Aorta (tissue), 5 donors: ENCODE measurements around the gene RHBDD3. TPM values are rescaled to one million over a fixed set of nuclear protein-coding genes. Genes with fewer than 3 reads are reported as not detected.
A peak's percentile ranks its signal among the peaks of the same experiment; 100 is the strongest.
"Not testable (repeated sequence)": the region's sequence is repeated elsewhere in the genome, so short reads cannot be mapped to it uniquely, and the experiment has no call there.

Source experiments
- ATAC-seq: fragments of 200-7000 bp; cut with Tn5 transposase; one replicate; pipeline ENCODE4 v1.9.1; 2022; ENCODE audit warnings: moderate library complexity; ENCODE audit not compliant: low FRiP score
- DNase-seq, 2 donors: peaks; one replicate each; pipeline ENCODE4 v3.0.0-alpha.2; 2020
- H3K27ac ChIP-seq, 2 donors: one replicate each; pipeline ENCODE4 v1.5.1; 2013; ENCODE audit warnings: low read length in 2 of 2, mild to moderate bottlenecking in 2 of 2, moderate library complexity in 2 of 2, control low read depth in 1 of 2, inconsistent platforms in 1 of 2, low read depth in 1 of 2
- H3K27me3 ChIP-seq, 2 donors: one replicate each; pipeline ENCODE4 v1.6.1; 2013; ENCODE audit warnings: control low read depth in 1 of 2, low read length in 1 of 2, mild to moderate bottlenecking in 1 of 2, moderate library complexity in 1 of 2; ENCODE audit not compliant: insufficient read depth in 2 of 2, control insufficient read depth in 1 of 2
- H3K36me3 ChIP-seq, 2 donors: one replicate each; pipeline ENCODE4 v1.6.1; 2013; ENCODE audit warnings: control low read depth in 1 of 2, low read length in 1 of 2, mild to moderate bottlenecking in 1 of 2; ENCODE audit not compliant: insufficient read depth in 2 of 2, control insufficient read depth in 1 of 2
- H3K4me1 ChIP-seq, 2 donors: one replicate each; pipeline ENCODE4 v1.6.1; 2013; ENCODE audit warnings: low read length in 2 of 2, control low read depth in 1 of 2, mild to moderate bottlenecking in 1 of 2, moderate library complexity in 1 of 2; ENCODE audit not compliant: insufficient read depth in 2 of 2, control insufficient read depth in 1 of 2
- H3K4me3 ChIP-seq, 2 donors: one replicate each; pipeline ENCODE4 v1.5.1; 2013; ENCODE audit warnings: low read length in 2 of 2, control low read depth in 1 of 2, mild to moderate bottlenecking in 1 of 2
- H3K9me3 ChIP-seq: one replicate; pipeline ENCODE4 v1.6.1; 2013; ENCODE audit warnings: mild to moderate bottlenecking, low read length; ENCODE audit not compliant: control insufficient read depth
- WGBS, 2 donors: extraction: QIAGEN DNeasy Blood & Tissue Kit; methylation state at CpG; one replicate each; pipeline ENCODE4 v1.1.7; 2013; 5-methylcytosine and 5-hydroxymethylcytosine counted together
- intact Hi-C, 2 donors: fragments of 100-400 bp; cut with DNase I; formaldehyde crosslinking; loops; one replicate each; pipeline versions ENCODE4 v1.14.2 to v1.15.0; 2022
- polyA plus RNA-seq, 2 donors: library from polyadenylated mRNA; stranded (reverse); fragments of 200-250 nt; gene quantifications; one replicate each; pipeline ENCODE4 v1.2.3, GENCODE V29; 2013
- total RNA-seq, 2 donors: library from RNA; stranded (reverse); fragmentation: NEBNext Ultra II Directional; extraction: Animal tissue kit (Norgen Biotek cat#: 25700); gene quantifications; one replicate each; pipeline ENCODE4 v1.2.1, GENCODE V29; 2021
- donor health status: healthy with polysubstance abuse.
- donor health status: Bipolar disorder and iron deficiency.
- donor health status: DM: no; HTN: no; CAD: no.
- donor health status: DM: no; HTN: no; CAD: no.
- donor health status: DM: yes; HTN: yes; CAD: no.

The RHBDD3 gene
- total and polyA plus RNA-seq, 4 donors = 5.5 to 19.4 (median 13.2) TPM

DNA sequence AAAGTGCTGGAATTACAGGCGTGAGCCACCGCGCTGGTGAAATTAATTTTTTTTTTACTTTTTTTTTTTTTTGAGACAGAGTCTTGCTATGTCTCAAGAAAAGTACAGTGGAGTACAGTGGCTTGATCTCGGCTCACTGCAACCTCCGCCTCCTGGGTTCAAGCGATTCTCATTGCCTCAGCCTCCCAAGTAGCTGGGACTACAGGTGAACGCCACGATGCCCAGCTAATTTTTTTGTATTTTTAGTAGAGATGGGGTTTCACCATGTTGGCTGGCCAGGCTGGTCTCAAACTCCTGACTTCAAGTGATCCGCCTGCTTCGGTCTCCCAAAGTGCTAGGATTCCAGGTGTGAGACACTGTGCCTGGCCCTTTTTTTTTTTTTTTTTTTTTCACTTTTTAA, 19.9 kb downstream of the RHBDD3 start:
- not testable (repeated sequence) for H3K27ac ChIP-seq, H3K27me3 ChIP-seq, H3K9me3 ChIP-seq, H3K4me3 ChIP-seq, H3K36me3 ChIP-seq, ATAC-seq, H3K4me1 ChIP-seq
- DNase-seq = peak in 1 of 2 donors; percentile 15
- intact Hi-C loops = loop anchor here (10.0 kb wide), 2 partner anchors 393 to 643 kb away; no protein-coding TSS in a partner anchor
- 97 to 98% methylated on average over 10 of the region's 10 CpGs for WGBS, 2 donors

- intact Hi-C loops = loop anchor here (10.0 kb wide), 2 partner anchors 391 to 641 kb away; no protein-coding TSS in a partner anchor
These were observed 22.0 kb downstream of the RHBDD3 start for GRCh38 chr22:29245626-29246385.

GRCh38 chr22:29244785-29245625, 22.8 kb downstream of the RHBDD3 start:
- 78 to 79% methylated on average over 7 of the region's 7 CpGs for WGBS, 2 donors
- peak; percentile 34 for ATAC-seq
- Histone ChIP-seq H3K27ac (no peak overlapping the region), H3K4me1 (no peaks in the 10 kb centered on the region), H3K27me3 (no peaks in the 10 kb centered on the region), H3K9me3 (peaks cover 1% of the 10 kb centered on the region), H3K4me3 (no peak overlapping the region), H3K36me3 (no peaks in the 10 kb centered on the region)
- intact Hi-C loops = loop anchor here (5.0 to 10.0 kb wide), 3 partner anchors 43 to 640 kb away; no protein-coding TSS in a partner anchor
- no peak for DNase-seq

More at GRCh38 chr22:29245626-29246385, 22.0 kb downstream of the RHBDD3 start:
- 43 to 45% methylated on average over 11 of the region's 11 CpGs for WGBS, 2 donors
- H3K9me3 ChIP-seq = peaks cover 1% of the 10 kb centered on the region
- H3K36me3 ChIP-seq = no peaks in the 10 kb centered on the region
- no peak overlapping the region for H3K4me3 ChIP-seq
- no peak overlapping the region for H3K27ac ChIP-seq
- no peaks in the 10 kb centered on the region for H3K4me1 ChIP-seq
- ATAC-seq (peak; percentile 92), DNase-seq (peak; percentile 76 to 88)
- H3K27me3 ChIP-seq = no peaks in the 10 kb centered on the region

GRCh38 chr22:29243874-29244446, 23.8 kb downstream of the RHBDD3 start:
- Histone ChIP-seq H3K27ac (no peak overlapping the region), H3K9me3 (peaks cover 3% of the 10 kb centered on the region), H3K27me3 (no peaks in the 10 kb centered on the region), H3K36me3 (no peaks in the 10 kb centered on the region), H3K4me3 (no peak overlapping the region), H3K4me1 (no peaks in the 10 kb centered on the region)
- 90 to 91% methylated on average over 11 of the region's 11 CpGs for WGBS, 2 donors
- intact Hi-C loops = loop anchor here (5.0 to 10.0 kb wide), 3 partner anchors 42 to 639 kb away; no protein-coding TSS in a partner anchor
- DNase-seq (no peak), ATAC-seq (no peak)

- DNase-seq = peak in 1 of 2 donors; percentile 4
- not testable (repeated sequence) for H3K27me3 ChIP-seq, H3K36me3 ChIP-seq, ATAC-seq, H3K4me1 ChIP-seq, H3K27ac ChIP-seq, H3K4me3 ChIP-seq, H3K9me3 ChIP-seq
- WGBS, 2 donors = 68% methylated on average over 9 of the region's 9 CpGs
- intact Hi-C loops = loop anchor here (5.0 to 10.0 kb wide), 3 partner anchors 38 to 636 kb away; no protein-coding TSS in a partner anchor
These were observed 27.3 kb downstream of the RHBDD3 start for GRCh38 chr22:29240481-29240880.

DNA sequence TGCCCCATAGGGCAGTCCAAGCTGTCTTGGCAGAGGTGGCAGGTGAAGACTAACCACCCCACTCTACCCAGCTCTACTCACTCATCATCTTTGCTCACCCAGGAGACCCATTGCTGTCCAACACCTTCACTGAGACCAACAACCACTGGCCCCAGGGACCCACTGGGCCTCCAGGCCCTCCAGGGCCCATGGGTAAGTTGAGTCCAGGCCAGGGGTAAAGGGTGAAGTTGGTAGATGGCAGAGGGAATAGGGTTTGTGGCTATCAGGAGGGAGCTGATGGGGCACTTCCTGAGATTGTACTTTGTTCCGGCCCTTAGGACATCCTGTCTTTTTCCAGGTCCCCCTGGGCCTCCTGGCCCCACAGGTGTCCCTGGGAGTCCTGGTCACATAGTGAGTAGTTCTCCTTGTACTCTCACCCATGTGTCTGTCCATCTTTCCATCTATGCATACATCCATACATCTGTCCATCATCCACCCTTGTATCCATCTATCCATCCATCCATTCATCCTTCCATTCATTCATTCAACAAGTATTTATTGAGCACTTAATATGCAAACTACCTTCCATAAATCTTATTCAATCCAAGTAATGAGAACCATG, 34.4 kb downstream of the RHBDD3 start:
- Histone ChIP-seq H3K9me3 (no peaks in the 10 kb centered on the region), H3K4me1 (no peaks in the 10 kb centered on the region), H3K36me3 (no peaks in the 10 kb centered on the region), H3K27ac (no peak overlapping the region), H3K27me3 (no peaks in the 10 kb centered on the region), H3K4me3 (no peak overlapping the region)
- intact Hi-C loops = no loop called here
- peak in 1 of 2 donors; percentile 2 for DNase-seq
- ATAC-seq = no peak
- 88 to 92% methylated on average over 1 of the region's 1 CpG for WGBS, 2 donors

GRCh38 chr22:29231971-29232959, 35.5 kb downstream of the RHBDD3 start:
- 31 to 42% methylated on average over 22 of the region's 22 CpGs for WGBS, 2 donors
- H3K9me3 ChIP-seq = no peaks in the 10 kb centered on the region
- intact Hi-C loops = no loop called here
- H3K4me1 ChIP-seq = no peaks in the 10 kb centered on the region
- no peak overlapping the region for H3K27ac ChIP-seq
- ATAC-seq = peak; percentile 51
- no peaks in the 10 kb centered on the region for H3K36me3 ChIP-seq
- peak in 1 of 2 donors; percentile 51 for DNase-seq
- H3K27me3 ChIP-seq = no peaks in the 10 kb centered on the region
- no peak overlapping the region for H3K4me3 ChIP-seq
